Stimulated activated CD4-positive, alpha-beta T cell treated with anti-CD3 and anti-CD28 coated beads, Interleukin-15, amount 100 ng/mL, for 48 hours (primary cell): ENCODE results near the gene ANKH.

Experiments used
- DNase-seq, 2 donors: peaks; one replicate each; pipeline ENCODE4 v3.0.0-alpha.2; 2020; ENCODE audit warnings: low read depth in 2 of 2

ANKH gene

GRCh38 chr5:14714706-14715105 is 156.9 kb downstream of the ANKH start:
- no peak for DNase-seq

DNA sequence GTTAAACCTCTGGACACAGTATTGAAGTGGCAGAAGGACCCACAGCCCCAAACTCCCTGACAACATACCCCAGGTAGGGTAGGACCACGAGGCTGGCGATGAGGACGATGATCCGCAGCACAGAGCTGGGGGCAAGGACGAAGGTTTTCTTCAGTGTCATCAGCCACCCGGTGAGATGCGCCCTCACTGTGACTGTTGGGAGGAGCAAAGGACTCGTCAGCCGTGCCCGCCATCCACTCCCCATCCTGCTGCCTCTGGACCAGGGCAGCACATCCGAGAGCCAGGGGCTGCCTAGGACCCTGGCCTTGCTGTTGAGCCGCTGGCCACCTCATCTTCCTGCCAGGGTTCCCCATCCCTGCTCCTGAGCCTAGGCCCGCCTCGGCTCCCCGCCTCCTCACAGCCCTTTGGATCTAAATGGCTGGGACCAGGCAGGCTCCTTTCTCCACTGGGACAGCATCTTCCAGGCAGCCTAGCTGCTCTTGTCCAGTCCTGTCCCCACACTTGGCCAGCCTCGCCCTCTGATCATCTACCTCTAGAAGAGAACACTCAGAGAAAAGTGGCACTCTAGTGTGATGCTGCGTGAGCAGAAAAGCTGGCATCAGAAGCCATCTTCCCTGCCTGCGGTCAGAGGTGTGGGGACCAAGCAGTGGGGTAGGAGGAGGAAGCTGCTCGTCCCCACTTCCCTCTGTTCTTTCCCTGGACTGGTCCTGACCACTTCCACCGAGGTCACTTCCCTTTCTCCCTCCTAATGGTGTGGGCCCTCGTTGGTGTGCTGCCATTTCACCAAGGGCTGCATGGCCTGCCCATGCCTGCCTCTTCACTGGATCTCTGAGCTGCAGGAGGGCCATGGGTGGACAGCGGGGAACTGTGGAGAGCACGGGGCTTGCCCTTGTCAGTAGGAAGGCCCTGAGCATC is 157.8 kb downstream of the ANKH start:
- no peak for DNase-seq

DNA sequence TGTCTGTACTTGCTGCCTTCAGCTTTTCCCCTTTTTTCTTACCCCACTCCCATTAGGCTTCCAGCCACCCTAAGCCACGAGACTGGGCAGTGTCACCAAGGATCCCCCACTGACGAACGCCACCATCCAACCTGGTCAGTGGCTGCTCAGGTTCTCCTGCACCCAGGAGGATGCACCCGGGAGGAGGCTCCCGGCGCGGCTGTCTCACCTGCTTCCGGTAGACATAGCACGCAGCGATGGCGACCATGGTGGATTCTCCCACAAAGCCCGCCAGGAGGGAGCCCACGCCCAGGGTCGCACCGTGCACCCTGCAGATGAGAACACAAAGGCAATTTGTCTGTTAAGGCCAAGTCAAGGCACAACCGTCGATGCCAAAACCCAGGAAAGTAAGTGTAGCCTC is 158.9 kb downstream of the ANKH start:
- no peak for DNase-seq

GRCh38 chr5:14712131-14712530 is 159.4 kb downstream of the ANKH start:
- DNase-seq: no peak

GRCh38 chr5:14710313-14710994 is 161.1 kb downstream of the ANKH start:
- no peak for DNase-seq

- no peak for DNase-seq
These were observed 163.0 kb downstream of the ANKH start for GRCh38 chr5:14708551-14708950.

- DNase-seq: no peak
These were observed 163.7 kb downstream of the ANKH start for GRCh38 chr5:14707811-14708390.

DNA sequence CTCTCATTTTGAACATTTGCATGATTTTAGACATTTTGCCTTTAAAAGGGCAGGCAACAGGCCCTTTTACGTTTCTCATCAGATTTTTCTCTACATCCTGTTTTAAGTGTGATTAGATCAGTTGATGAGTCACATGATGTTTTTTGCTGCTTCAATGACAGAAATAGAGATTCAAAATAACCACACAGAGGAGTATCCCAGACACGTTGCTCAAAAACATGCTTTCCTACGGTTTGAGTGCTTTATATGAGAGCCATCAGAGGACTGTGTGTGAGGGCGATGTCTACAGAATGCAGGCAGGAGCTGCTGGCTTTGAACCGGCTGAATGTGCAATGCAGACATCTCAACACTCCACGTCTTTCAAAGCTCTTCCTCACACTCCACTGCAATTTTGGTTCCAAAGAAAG is 165.0 kb downstream of the ANKH start:
- DNase-seq: no peak

DNA sequence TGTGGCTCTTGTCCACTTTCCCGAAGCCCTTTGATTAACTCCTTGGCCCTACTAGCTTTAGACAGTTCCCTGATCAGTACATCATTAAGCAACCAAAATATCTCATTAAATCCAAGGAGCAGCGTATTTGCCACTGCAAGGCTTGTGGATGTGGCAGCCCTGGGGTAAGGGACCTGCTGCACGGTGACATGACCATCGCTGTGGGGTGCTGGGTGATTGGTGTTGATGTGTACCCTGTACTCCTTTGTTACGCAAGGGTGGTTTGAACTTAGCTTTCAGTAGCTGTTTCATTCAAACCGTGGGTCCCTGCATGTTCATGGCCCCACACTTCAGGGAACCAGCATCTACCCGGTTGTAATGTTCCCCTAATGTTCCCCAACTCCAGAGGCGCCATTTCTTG is 166.0 kb downstream of the ANKH start:
- DNase-seq: no peak

- DNase-seq: no peak
These were observed 169.2 kb downstream of the ANKH start for GRCh38 chr5:14702238-14702839.

GRCh38 chr5:14701556-14701955 is 170.0 kb downstream of the ANKH start:
- DNase-seq: no peak

GRCh38 chr5:14700478-14701436 is 170.8 kb downstream of the ANKH start:
- no peak for DNase-seq

GRCh38 chr5:14699807-14700400 is 171.7 kb downstream of the ANKH start:
- DNase-seq: no peak

GRCh38 chr5:14699159-14699558 is 172.4 kb downstream of the ANKH start:
- DNase-seq: no peak

DNA sequence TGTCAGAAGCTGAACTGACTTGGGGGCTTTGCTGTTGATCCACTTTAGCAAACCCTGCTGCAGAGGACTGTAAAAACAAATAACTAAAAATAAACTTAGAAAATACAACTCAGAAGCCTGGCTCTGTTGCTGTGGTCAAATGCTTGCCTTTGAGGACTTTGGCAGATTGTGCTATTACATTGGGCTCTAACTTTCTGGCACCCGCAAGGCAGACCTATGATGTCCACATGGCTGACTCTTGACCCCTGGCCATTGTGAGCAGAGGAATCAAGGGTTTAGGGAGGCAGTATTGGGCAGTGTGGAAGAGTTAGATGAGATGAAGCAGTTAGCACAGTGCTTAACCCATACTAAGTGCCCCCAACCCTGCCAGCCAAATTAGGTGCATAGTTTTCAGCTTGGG is 173.1 kb downstream of the ANKH start:
- DNase-seq: no peak

DNA sequence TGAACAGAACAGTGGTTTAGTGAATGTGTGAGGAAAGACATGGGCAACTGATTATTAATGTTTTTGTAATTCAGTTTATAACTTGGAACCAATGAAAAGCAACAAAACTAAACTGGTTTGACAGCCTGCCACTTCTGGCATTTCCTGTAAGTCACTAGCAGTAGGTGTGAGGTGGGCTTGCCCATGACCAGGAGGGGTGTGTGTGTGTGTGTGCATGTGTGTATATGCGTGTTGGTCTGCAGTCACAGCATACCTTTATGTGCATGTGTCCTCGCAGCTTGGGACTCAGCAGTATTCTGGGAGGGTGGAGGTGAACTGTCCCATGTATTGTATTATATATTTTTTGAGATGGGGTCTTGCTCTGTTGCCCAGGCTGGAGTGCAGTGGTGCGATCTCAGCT is 174.7 kb downstream of the ANKH start:
- DNase-seq: no peak

DNA sequence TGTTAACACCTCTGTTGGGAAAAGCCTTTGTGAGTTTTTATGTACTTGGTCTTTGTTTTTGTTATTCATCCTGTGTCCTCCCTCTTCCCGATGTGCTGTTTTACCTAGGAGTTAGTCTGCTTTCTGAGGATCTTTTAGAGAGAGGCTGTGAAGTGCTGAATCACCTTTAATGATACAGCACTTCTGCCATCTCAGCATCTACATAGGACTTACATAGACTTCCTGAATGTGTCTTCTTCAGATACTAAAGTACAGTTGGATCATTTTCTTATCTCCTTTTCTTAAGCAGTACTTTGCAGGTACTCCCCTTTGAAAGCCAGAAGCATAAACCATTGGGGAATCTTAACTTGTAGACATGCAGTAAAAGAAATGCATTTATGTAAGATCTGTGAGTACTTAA is 175.5 kb downstream of the ANKH start:
- no peak for DNase-seq

- DNase-seq: no peak
These were observed 176.4 kb downstream of the ANKH start for GRCh38 chr5:14695152-14695551.

GRCh38 chr5:14693070-14693469 is 178.5 kb downstream of the ANKH start:
- no peak for DNase-seq

- no peak for DNase-seq
These were observed 184.4 kb downstream of the ANKH start for GRCh38 chr5:14687023-14687665.
